ENCODE data around the gene RPGRIP1L. TPM values are rescaled to one million over a fixed set of nuclear protein-coding genes. Genes with fewer than 3 reads are reported as not detected.

RPGRIP1L gene
- total RNA-seq, 1 experiment from 2014 or later: 12.7 TPM

- in situ Hi-C loops (cut with HindIII; ENCODE audit: low pct_unique_long_range_greater_than_20kb, low sequenced_read_pairs): no loop called here
- no peak for DNase-seq (ENCODE audit: low read depth, low spot score)
- no peaks in the 10 kb centered on the region for H3K4me1 ChIP-seq (ENCODE audit: control insufficient read depth, insufficient read depth, low read length)
- no TSS peak for BruUV-seq (replicated peaks)
- no peak overlapping the region for H3K27ac ChIP-seq (ENCODE audit: low read length)
- intact Hi-C loops (cut with micrococcal nuclease; ENCODE audit: unreplicated experiment): no loop called here
- no peak for ATAC-seq
- ChIA-PET POLR2A (no interaction called here), CTCF (no interaction called here)
- no peak overlapping the region for H3K4me3 ChIP-seq (ENCODE audit: low read depth in 2 of 2, low read length in 2 of 2)
- TF ChIP-seq CTCF (IDR thresholded peaks at IDR 0.05) (no peak), TCF7L2 (IDR thresholded peaks at IDR 0.05; ENCODE audit: low read depth, low read length) (no peak), POLR2AphosphoS5 (IDR thresholded peaks at IDR 0.05; ENCODE audit: low read depth, low read length) (no peak), SIN3A (IDR thresholded peaks at IDR 0.05; ENCODE audit: borderline replicate concordance, insufficient read depth, low read depth, low read length) (no peak), REST (IDR thresholded peaks at IDR 0.05; ENCODE audit: insufficient read depth in 1 of 2, low read depth in 2 of 2, low read length in 1 of 2) (no peak)
- H3K9me3 ChIP-seq (ENCODE audit: control insufficient read depth, insufficient read depth, low read depth, low read length): no peaks in the 10 kb centered on the region
- H3K36me3 ChIP-seq (ENCODE audit: control insufficient read depth, insufficient read depth, low read length): no peaks in the 10 kb centered on the region; the same call in 1 of the 2 replicates
- no peaks in the 10 kb centered on the region for H3K27me3 ChIP-seq (ENCODE audit: control insufficient read depth, insufficient read depth, low read length)
Observed at GRCh38 chr16:53662072-53662471, 41.6 kb downstream of the RPGRIP1L start.

- TF ChIP-seq CTCF (IDR thresholded peaks at IDR 0.05) (no peak), POLR2AphosphoS5 (IDR thresholded peaks at IDR 0.05; ENCODE audit: low read depth, low read length) (no peak), REST (IDR thresholded peaks at IDR 0.05; ENCODE audit: insufficient read depth in 1 of 2, low read depth in 2 of 2, low read length in 1 of 2) (no peak), SIN3A (IDR thresholded peaks at IDR 0.05; ENCODE audit: borderline replicate concordance, insufficient read depth, low read depth, low read length) (no peak), TCF7L2 (IDR thresholded peaks at IDR 0.05; ENCODE audit: low read depth, low read length) (no peak)
- no peaks in the 10 kb centered on the region for H3K4me1 ChIP-seq (ENCODE audit: control insufficient read depth, insufficient read depth, low read length)
- in situ Hi-C loops (cut with HindIII; ENCODE audit: low pct_unique_long_range_greater_than_20kb, low sequenced_read_pairs): no loop called here
- BruUV-seq (replicated peaks): no TSS peak
- no peaks in the 10 kb centered on the region; the same call in 1 of the 2 replicates for H3K36me3 ChIP-seq (ENCODE audit: control insufficient read depth, insufficient read depth, low read length)
- ATAC-seq (no peak), DNase-seq (ENCODE audit: low read depth, low spot score) (no peak)
- intact Hi-C loops (cut with micrococcal nuclease; ENCODE audit: unreplicated experiment): no loop called here
- no peak overlapping the region for H3K4me3 ChIP-seq (ENCODE audit: low read depth in 2 of 2, low read length in 2 of 2)
- no peak overlapping the region for H3K27ac ChIP-seq (ENCODE audit: low read length)
- no peaks in the 10 kb centered on the region for H3K9me3 ChIP-seq (ENCODE audit: control insufficient read depth, insufficient read depth, low read depth, low read length)
- H3K27me3 ChIP-seq (ENCODE audit: control insufficient read depth, insufficient read depth, low read length): no peaks in the 10 kb centered on the region
- CTCF ChIA-PET: no interaction called here
- POLR2A ChIA-PET: no interaction called here
Observed at GRCh38 chr16:53654946-53655345, 48.7 kb downstream of the RPGRIP1L start.
